Stimulated activated CD4-positive, alpha-beta T cell treated with anti-CD3 and anti-CD28 coated beads, TNF-alpha, amount 100 ng/mL, for 1 hour (primary cell): ENCODE results near the gene PTCRA.
"Not testable (repeated sequence)": the region's sequence is repeated elsewhere in the genome, so short reads cannot be mapped to it uniquely, and the experiment has no call there.

Source experiments
- DNase-seq, 3 donors: peaks; one replicate each; pipeline ENCODE4 v3.0.0-alpha.2; 2020; ENCODE audit warnings: low read depth in 3 of 3, low spot score in 1 of 3

Gene PTCRA

GRCh38 chr6:42939810-42940167, 23.9 kb downstream of the PTCRA start:
- DNase-seq = no peak

GRCh38 chr6:42940493-42941045, 24.7 kb downstream of the PTCRA start:
- no peak for DNase-seq

GRCh38 chr6:42941356-42941755, 25.5 kb downstream of the PTCRA start:
- DNase-seq = not testable (repeated sequence)

- no peak for DNase-seq
These were observed 26.6 kb downstream of the PTCRA start for GRCh38 chr6:42942444-42942843.

- no peak for DNase-seq
These were observed 32.1 kb downstream of the PTCRA start for GRCh38 chr6:42947950-42948349.

GRCh38 chr6:42952389-42952788, 36.5 kb downstream of the PTCRA start:
- no peak for DNase-seq

GRCh38 chr6:42954405-42954804, 38.6 kb downstream of the PTCRA start:
- DNase-seq = not testable (repeated sequence)

- no peak for DNase-seq
These were observed 42.3 kb downstream of the PTCRA start for GRCh38 chr6:42958125-42958524.

GRCh38 chr6:42959917-42960242, 44.0 kb downstream of the PTCRA start:
- no peak for DNase-seq

- DNase-seq = peak in 1 of 3 donors; percentile 24
These were observed 44.6 kb downstream of the PTCRA start, which contains the start of gene GNMT for GRCh38 chr6:42960243-42961019. TSS of gene GNMT (plus strand) at chr6:42960754. CDS start at chr6:42960768, 14 bp downstream.

- no peak for DNase-seq
These were observed 45.2 kb downstream of the PTCRA start for GRCh38 chr6:42961020-42961470.

- no peak for DNase-seq
These were observed 46.2 kb downstream of the PTCRA start for GRCh38 chr6:42962096-42962495.

- no peak for DNase-seq
These were observed 46.8 kb downstream of the PTCRA start for GRCh38 chr6:42962502-42963178.

GRCh38 chr6:42963179-42963854, 47.5 kb downstream of the PTCRA start:
- no peak for DNase-seq

- DNase-seq = no peak
These were observed 48.2 kb downstream of the PTCRA start for GRCh38 chr6:42963855-42964605.

GRCh38 chr6:42966571-42966970, 50.7 kb downstream of the PTCRA start:
- DNase-seq = no peak

GRCh38 chr6:42967228-42967627, 51.4 kb downstream of the PTCRA start:
- DNase-seq = no peak

- DNase-seq = no peak
These were observed 52.4 kb downstream of the PTCRA start for GRCh38 chr6:42968126-42968701.

- DNase-seq = no peak
These were observed 52.9 kb downstream of the PTCRA start for GRCh38 chr6:42968783-42969182.

- no peak for DNase-seq
These were observed 53.6 kb downstream of the PTCRA start for GRCh38 chr6:42969431-42969830.

- no peak for DNase-seq
These were observed 54.1 kb downstream of the PTCRA start for GRCh38 chr6:42969934-42970333.
